K562 (cell line): ENCODE data around the gene AGO4. TPM values are rescaled to one million over a fixed set of nuclear protein-coding genes. Genes with fewer than 3 reads are reported as not detected.
A peak's percentile ranks its signal among the peaks of the same experiment; 100 is the strongest.

ENCODE experiments used
- ATAC-seq: fragments of 200-7000 bp; cut with Tn5 transposase; 3 replicates; pipeline ENCODE4 v1.9.1; 2020; ENCODE audit warnings: moderate library complexity
- BruUV-seq: library from RNA; stranded (reverse); fragments of 400-500 nt; replicated peaks from 2 replicates; lab custom pipeline; 2021; lab: Mats Ljungman, UMichigan
- CTCF ChIA-PET: fragments of 300-600 bp; formaldehyde crosslinking; extraction: SDS; loops from one replicate; lab custom pipeline; 2021; ENCODE audit warnings: low intra/inter-chr PET ratio; lab: Yijun Ruan, JAX
- POLR2A ChIA-PET: fragments of 300-600, 350-650 bp; sonication (Branson Sonifier 250); formaldehyde crosslinking; extraction: SDS; loops from one replicate; lab custom pipeline; 2021; ENCODE audit warnings: antibody characterized with exemption, inconsistent platforms; lab: Yijun Ruan, JAX
- DNase-seq, 4 experiments: peaks; one replicate each; pipeline versions ENCODE4 v3.0.0 to v3.0.0-alpha.2; 2011 to 2018; ENCODE audit warnings: low spot score in 3 of 4, mixed read lengths in 3 of 4; ENCODE audit errors: extremely low read depth in 1 of 4
- FAIRE-seq: peaks from 2 replicates; lab custom pipeline; 2011; peaks lifted over from hg19 to GRCh38; lab: Jason Lieb, UNC
- H2AFZ ChIP-seq: 2 replicates; pipeline ENCODE4 v1.6.0; 2011; ENCODE audit warnings: low read depth, low read length, control low read depth, inconsistent platforms
- H3K27ac ChIP-seq: fragments of 200-600 bp; 3 replicates; pipeline ENCODE4 v1.8.0; 2011; ENCODE audit warnings: low read depth, mild to moderate bottlenecking, control low read depth, inconsistent platforms, low read length, moderate library complexity, mixed read lengths; ENCODE audit errors: extremely low read depth
- H3K27me3 ChIP-seq, 2 experiments: fragments of 300-600 bp in 1 of 2; 2 replicates in 1 of 2; 3 replicates in 1 of 2; pipeline versions ENCODE4 v1.6.0 to v1.8.0; 2011; ENCODE audit warnings: inconsistent platforms in 2 of 2, low read length in 2 of 2, mild to moderate bottlenecking in 1 of 2, mixed read lengths in 1 of 2, moderate library complexity in 1 of 2; ENCODE audit not compliant: control insufficient read depth in 2 of 2, insufficient read depth in 2 of 2
- H3K36me3 ChIP-seq: fragments of 300-600 bp; 3 replicates; pipeline ENCODE4 v1.8.0; 2011; ENCODE audit warnings: mild to moderate bottlenecking, low read length, inconsistent platforms; ENCODE audit not compliant: control insufficient read depth, insufficient read depth
- H3K4me1 ChIP-seq, 2 experiments: fragments of 200-600 bp in 1 of 2; replicated peaks in 1 of 2; 2 replicates in 1 of 2; 3 replicates in 1 of 2; pipeline versions ENCODE4 v1.5.1 to v1.8.0; 2011; ENCODE audit warnings: inconsistent platforms in 2 of 2, low read length in 2 of 2, mild to moderate bottlenecking in 1 of 2, mixed read lengths in 1 of 2, moderate library complexity in 1 of 2; ENCODE audit not compliant: control insufficient read depth in 2 of 2, insufficient read depth in 2 of 2
- H3K4me2 ChIP-seq: 2 replicates; pipeline ENCODE4 v1.6.1; 2011; ENCODE audit warnings: low read length, control low read depth, inconsistent platforms, mixed read lengths; ENCODE audit not compliant: insufficient read depth
- H3K4me3 ChIP-seq: fragments of 200-600 bp; sonication (generic), shearing (Covaris generic); 2 replicates; pipeline ENCODE4 v1.5.1; 2016; ENCODE audit warnings: control low read depth, inconsistent platforms
- H3K79me2 ChIP-seq: fragments of 200-600 bp; 3 replicates; pipeline ENCODE4 v1.8.0; 2011; ENCODE audit warnings: low read length, inconsistent platforms; ENCODE audit not compliant: control insufficient read depth, insufficient read depth
- H3K9ac ChIP-seq, 2 experiments: 2 replicates each; pipeline versions ENCODE4 v1.6.0 to v1.6.1; 2011; ENCODE audit warnings: low read depth in 2 of 2, low read length in 2 of 2, control low read depth in 1 of 2, inconsistent platforms in 1 of 2, mild to moderate bottlenecking in 1 of 2, mixed read lengths in 1 of 2; ENCODE audit not compliant: insufficient read depth in 1 of 2
- H3K9me1 ChIP-seq: one replicate; pipeline ENCODE4 v1.6.0; 2011; ENCODE audit warnings: inconsistent platforms, mild to moderate bottlenecking, low read length, moderate library complexity; ENCODE audit not compliant: control insufficient read depth, insufficient read depth
- H3K9me3 ChIP-seq: replicated peaks from 2 replicates; pipeline ENCODE4 v1.5.1; 2011; ENCODE audit warnings: low read depth, low read length, inconsistent platforms; ENCODE audit not compliant: control insufficient read depth, insufficient read depth
- H4K20me1 ChIP-seq: replicated peaks from 2 replicates; pipeline ENCODE4 v1.6.1; 2011; ENCODE audit warnings: low read length, inconsistent platforms, mixed read lengths; ENCODE audit not compliant: control insufficient read depth, insufficient read depth
- ATF7 ChIP-seq: fragments of 450-650 bp; IDR thresholded peaks from 2 replicates; pipeline ENCODE4 v1.7.1; 2014; ENCODE audit warnings: mild to moderate bottlenecking, moderate library complexity
- BRCA1 ChIP-seq, 2 experiments: fragments of 450-650 bp in 1 of 2; sonication (generic) in 1 of 2; formaldehyde crosslinking in 1 of 2; IDR thresholded peaks; 2 replicates each; pipeline versions ENCODE4 v1.5.0 to v1.6.1; 2017 to 2020; ENCODE audit warnings: mild to moderate bottlenecking in 1 of 2, missing genetic modification reagents in 1 of 2
- CBX1 ChIP-seq: sonication (generic); IDR thresholded peaks from 2 replicates; pipeline ENCODE4 v1.6.1; 2016; ENCODE audit warnings: antibody characterized with exemption, low read depth, mild to moderate bottlenecking
- CREBBP ChIP-seq: IDR thresholded peaks from one replicate; pipeline ENCODE4 v1.6.1; 2012; ENCODE audit warnings: low read depth, mild to moderate bottlenecking, control low read depth, inconsistent platforms, low read length
- FOXA1 ChIP-seq: fragments of 450-650 bp; IDR thresholded peaks from 2 replicates; pipeline ENCODE4 v1.6.1; 2016; ENCODE audit warnings: mild to moderate bottlenecking, borderline replicate concordance
- KDM4B ChIP-seq, 2 experiments: fragments of 450-650 bp in 1 of 2; sonication (generic) in 1 of 2; IDR thresholded peaks; 2 replicates each; pipeline ENCODE4 v1.6.1; 2016 to 2017; ENCODE audit warnings: borderline replicate concordance in 2 of 2, antibody characterized with exemption in 1 of 2, low read depth in 1 of 2, mild to moderate bottlenecking in 1 of 2
- KLF13 ChIP-seq: fragments of 450-650 bp; IDR thresholded peaks from 2 replicates; pipeline ENCODE4 v1.6.1; 2016; ENCODE audit warnings: missing genetic modification characterization, low read depth, mild to moderate bottlenecking, missing compliant biosample characterization, moderate library complexity, borderline replicate concordance
- MBD2 ChIP-seq: sonication (generic); IDR thresholded peaks from 2 replicates; pipeline ENCODE4 v1.6.1; 2016; ENCODE audit warnings: low read depth, borderline replicate concordance
- NEUROD1 ChIP-seq: fragments of 150-350 bp; IDR thresholded peaks from 2 replicates; pipeline ENCODE4 v1.6.1; 2014; ENCODE audit warnings: borderline replicate concordance, low read length, low read depth; ENCODE audit not compliant: partially characterized antibody
- NR1H2 ChIP-seq: sonication (generic); formaldehyde crosslinking; IDR thresholded peaks from 2 replicates; pipeline ENCODE4 v1.4.0; 2020; ENCODE audit warnings: mild to moderate bottlenecking, missing genetic modification reagents
- RNF2 ChIP-seq: sonication (generic); IDR thresholded peaks from 2 replicates; pipeline ENCODE4 v1.6.1; 2016
- SIRT6 ChIP-seq: IDR thresholded peaks from one replicate; pipeline ENCODE4 v1.6.1; 2012; ENCODE audit warnings: low read depth, mild to moderate bottlenecking, control low read depth, inconsistent platforms, low read length, moderate library complexity
- TAF1 ChIP-seq: IDR thresholded peaks from 2 replicates; pipeline ENCODE4 v1.6.1; 2011; ENCODE audit warnings: mild to moderate bottlenecking, low read length, moderate library complexity; ENCODE audit not compliant: insufficient read depth, control insufficient read depth, severe bottlenecking; ENCODE audit errors: extremely low read depth
- TOE1 ChIP-seq, 2 experiments: fragments of 450-650 bp in 1 of 2; sonication (generic) in 1 of 2; formaldehyde crosslinking in 1 of 2; IDR thresholded peaks; 2 replicates each; pipeline versions ENCODE4 v1.7.1 to v1.8.0; 2016 to 2022; ENCODE audit warnings: borderline replicate concordance in 2 of 2, mild to moderate bottlenecking in 2 of 2, antibody characterized with exemption in 1 of 2, inconsistent platforms in 1 of 2, low read depth in 1 of 2, missing genetic modification reagents in 1 of 2, moderate library complexity in 1 of 2
- ZNF311 ChIP-seq: fragments of 250-450 bp; sonication (Bioruptor Pico); IDR thresholded peaks from 2 replicates; pipeline ENCODE4 v1.4.0; 2020; ENCODE audit warnings: mild to moderate bottlenecking, moderate library complexity
- WGBS: fragments of 100-300 bp; shearing (Covaris generic); methylation state at CpG from one replicate; pipeline ENCODE4 v1.1.6; 2016; ENCODE audit warnings: low coverage, mixed read lengths; ENCODE audit not compliant: insufficient coverage; ENCODE audit errors: missing lambda C conversion rate; 5-methylcytosine and 5-hydroxymethylcytosine counted together
- in situ Hi-C: fragments of 300-500 bp; cut with MboI; formaldehyde crosslinking; loops from 4 replicates; pipeline ENCODE4 v1.15.0; 2018; ENCODE audit warnings: inconsistent platforms, mixed read lengths
- intact Hi-C: fragments of 100-400 bp; cut with micrococcal nuclease; formaldehyde crosslinking; loops from 2 replicates; pipeline ENCODE4 v1.14.2; 2022
- polyA plus RNA-seq, 8 experiments: library from polyadenylated mRNA; depleted of rRNA in 4 of 8; stranded (reverse) in 5 of 8; unstranded in 3 of 8; fragments of >200 nt; fragmentation: Nextera tagmentation in 2 of 8; fragmentation: Illumina TruSeq in 1 of 8; extraction: Ambion mirVana in 2 of 8; extraction: Trizol in 1 of 8; gene quantifications; 2 replicates each; pipeline versions ENCODE4 v1.2.1 to v1.2.3, GENCODE V29; 2011 to 2014; ENCODE audit warnings: inconsistent platforms in 1 of 8, missing spikeins in 1 of 8
- total RNA-seq, 7 experiments: library from RNA; depleted of rRNA in 6 of 7; stranded (reverse); fragments of >200 nt in 6 of 7; fragmentation: Illumina TruSeq in 2 of 7; extraction: Trizol in 2 of 7; gene quantifications; 2 replicates each; pipeline versions ENCODE4 v1.2.1 to v1.2.3, GENCODE V29; 2011 to 2021; ENCODE audit warnings: low replicate concordance in 1 of 7
- TF ChIP-seq, protein P1 (sequence below): fragments of 450-650 bp; IDR thresholded peaks from 2 replicates; pipeline ENCODE4 v1.6.1; 2014; ENCODE audit warnings: low read depth, mild to moderate bottlenecking, moderate library complexity, borderline replicate concordance

Gene AGO4
- total and polyA plus RNA-seq, 9 of the 15 experiments (the other 6 are each of a cell fraction or from before 2014, with no cell fraction given), result 1.3 to 10.5 (median 6.5) TPM

DNA sequence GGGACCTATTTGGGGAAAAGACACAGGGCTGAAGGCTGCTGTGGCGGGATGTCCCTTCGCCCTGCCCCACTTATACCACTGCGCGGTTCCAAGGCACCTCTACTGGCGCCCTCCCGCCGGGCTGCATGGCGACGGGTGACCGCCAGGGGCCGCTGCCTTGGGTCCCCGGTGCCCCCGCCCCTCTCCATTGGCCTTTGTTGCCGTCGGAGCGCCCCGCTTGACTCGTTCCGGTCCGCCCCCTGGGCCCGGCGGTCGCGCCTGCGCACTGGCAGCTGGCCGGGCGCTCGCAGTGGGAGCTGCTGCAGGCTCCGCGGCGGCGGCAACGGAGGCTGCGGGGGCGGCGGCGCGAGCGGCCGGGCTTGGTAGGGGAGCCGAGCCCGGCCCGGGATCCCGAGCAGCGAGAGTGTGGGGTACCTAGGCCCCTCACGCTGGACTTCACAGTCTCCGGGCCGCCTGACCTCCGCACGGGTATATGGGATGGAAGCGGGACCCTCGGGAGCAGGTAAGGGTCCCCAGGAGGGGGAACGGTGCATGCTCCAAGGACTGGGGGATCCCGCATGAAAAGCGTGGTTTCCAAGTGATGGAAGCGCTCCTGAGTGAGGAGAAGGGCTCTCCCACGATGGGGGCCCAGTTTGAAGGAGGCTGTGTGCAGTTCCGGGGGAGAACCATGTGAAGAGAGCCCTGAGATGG lies 75.3 kb downstream of the AGO4 start, which contains the start of gene AGO1:
Gene AGO1 (plus strand): TSS at position 265 of the 690 bp plus-strand sequence. CDS start 213 bp downstream, at position 478.
- POLR2A ChIA-PET, result interaction anchor here (0.6 to 2.7 kb wide), 9 partner anchors 9 to 78 kb away, joined by 3 to 17 read pairs (median 3); partner anchors contain the start of gene AGO3
- WGBS, result under 1% methylated on average over 58 of the region's 58 CpGs
- peak; percentile 97 to 99 (median 99) for DNase-seq
- TF ChIP-seq MBD2, result peak; percentile 24; the same call in 1 of the 2 replicates
- peak; percentile 65; the same call in 1 of the 2 replicates for TF ChIP-seq CBX1
- TF ChIP-seq RNF2, result peak; percentile 37; the same call in 1 of the 2 replicates
- TF ChIP-seq SIRT6, result no peak
- TF ChIP-seq BRCA1 (IDR thresholded peaks at IDR 0.05), result no peak
- no peak for TF ChIP-seq BRCA1 (CRISPR knock-in tag; IDR thresholded peaks at IDR 0.05)
- TF ChIP-seq TAF1, result peak; percentile 47
- no peak for TF ChIP-seq ZNF311 (CRISPR knock-in tag)
- TF ChIP-seq KLF13 (tag), result peak; percentile 78
- peak; percentile 60; the same call in 1 of the 2 replicates for TF ChIP-seq ATF7
- no peak for TF ChIP-seq CREBBP
- no peak for TF ChIP-seq FOXA1
- 0 out of 4 replicates have a peak, but pooled peaks of 1 of the 2 experiments have one; percentile 30 for TF ChIP-seq KDM4B (IDR thresholded peaks at IDR 0.05; ENCODE audit: borderline replicate concordance in 2 of 2, low read depth in 1 of 2)
- peak; percentile 89; the same call in 1 of the 2 replicates for TF ChIP-seq NR1H2
- TF ChIP-seq, protein P1, sequence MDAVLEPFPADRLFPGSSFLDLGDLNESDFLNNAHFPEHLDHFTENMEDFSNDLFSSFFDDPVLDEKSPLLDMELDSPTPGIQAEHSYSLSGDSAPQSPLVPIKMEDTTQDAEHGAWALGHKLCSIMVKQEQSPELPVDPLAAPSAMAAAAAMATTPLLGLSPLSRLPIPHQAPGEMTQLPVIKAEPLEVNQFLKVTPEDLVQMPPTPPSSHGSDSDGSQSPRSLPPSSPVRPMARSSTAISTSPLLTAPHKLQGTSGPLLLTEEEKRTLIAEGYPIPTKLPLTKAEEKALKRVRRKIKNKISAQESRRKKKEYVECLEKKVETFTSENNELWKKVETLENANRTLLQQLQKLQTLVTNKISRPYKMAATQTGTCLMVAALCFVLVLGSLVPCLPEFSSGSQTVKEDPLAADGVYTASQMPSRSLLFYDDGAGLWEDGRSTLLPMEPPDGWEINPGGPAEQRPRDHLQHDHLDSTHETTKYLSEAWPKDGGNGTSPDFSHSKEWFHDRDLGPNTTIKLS, result 0 out of 2 replicates have a peak, but pooled peaks have one; percentile 22
- peak; percentile 15 for TF ChIP-seq NEUROD1
- TF ChIP-seq TOE1 (IDR thresholded peaks at IDR 0.05; ENCODE audit: borderline replicate concordance), result peak; percentile 23; the same call in 1 of the 2 replicates
- TF ChIP-seq TOE1 (CRISPR knock-in tag; IDR thresholded peaks at IDR 0.05; ENCODE audit: borderline replicate concordance, low read depth), result no peak

More for the DNA sequence above, 75.3 kb downstream of the AGO4 start, which contains the start of gene AGO1:
- ATAC-seq, result peak; percentile 79
- peak within 1 kb of the TSS; percentile 73 for H3K27ac ChIP-seq
- peaks cover 32% of the 10 kb centered on the region for H4K20me1 ChIP-seq
- peak within 1 kb of the TSS; percentile 74 to 93 for H3K9ac ChIP-seq
- H3K4me1 ChIP-seq, result peaks cover 47 to 72% of the 10 kb centered on the region in 2 experiments
- H3K9me3 ChIP-seq, result no peaks in the 10 kb centered on the region
- peak within 1 kb of the TSS; percentile 91 for H3K4me2 ChIP-seq
- peak; percentile 71 for FAIRE-seq
- H3K79me2 ChIP-seq, result peaks cover 89% of the 10 kb centered on the region
- peaks cover under 1% of the 10 kb centered on the region; the same call in 1 of the 3 replicates for H3K36me3 ChIP-seq
- no TSS peak for BruUV-seq
- peak within 1 kb of the TSS; percentile 79 for H2AFZ ChIP-seq
- intact Hi-C loops, result loop anchor here (1.0 to 10.0 kb wide), 3 partner anchors 14 to 442 kb away; partner anchors contain the start of genes AGO3 and EVA1B
- H3K27me3 ChIP-seq, result no peaks in the 10 kb centered on the region
- H3K9me1 ChIP-seq, result peaks cover 12% of the 10 kb centered on the region
- peak within 1 kb of the TSS; percentile 64 for H3K4me3 ChIP-seq
- CTCF ChIA-PET, result interaction anchor here (0.5 to 0.7 kb wide), 2 partner anchors 83 to 132 kb away, joined by 4 to 5 read pairs; no protein-coding TSS in a partner anchor
- in situ Hi-C loops, result no loop called here
